ENCODE measurements around the gene LRP1B.

- TF ChIP-seq CTCF (IDR thresholded peaks at IDR 0.05) (no peak), POLR2A (IDR thresholded peaks at IDR 0.05) (no peak)
Observed at GRCh38 chr2:141704541-141704940, 426.3 kb downstream of the LRP1B start.

All from right lobe of liver (tissue), 4 donors.